ENCODE data around the gene KCNK3. TPM values are rescaled to one million over a fixed set of nuclear protein-coding genes. Genes with fewer than 3 reads are reported as not detected.
A peak's percentile ranks its signal among the peaks of the same experiment; 100 is the strongest.

The KCNK3 gene
- total RNA-seq, 1 donor from 2014 or later = 1.9 TPM

GRCh38 chr2:26765475-26766200, 73.1 kb downstream of the KCNK3 start:
- Mint-ChIP-seq H3K36me3 (ENCODE audit: low read depth, unreplicated experiment) (no peaks in the 10 kb centered on the region), H3K4me1 (ENCODE audit: low read depth, unreplicated experiment) (peaks cover 14% of the 10 kb centered on the region), H3K27me3 (ENCODE audit: low read depth, unreplicated experiment) (no peaks in the 10 kb centered on the region), H3K9me3 (ENCODE audit: unreplicated experiment) (no peaks in the 10 kb centered on the region), H3K27ac (ENCODE audit: unreplicated experiment) (peak overlapping the region; percentile 51), H3K4me3 (ENCODE audit: unreplicated experiment) (peak overlapping the region; percentile 88)
- peaks cover 57% of the 10 kb centered on the region for H4K20me1 ChIP-seq (ENCODE audit: insufficient read depth, low read length)
- H3K4me1 ChIP-seq (ENCODE audit: insufficient read depth, low read length) = peaks cover 19% of the 10 kb centered on the region
- no peaks in the 10 kb centered on the region for H3K9me3 ChIP-seq (ENCODE audit: insufficient read depth, low read depth, low read length)
- no peaks in the 10 kb centered on the region for H3K27me3 ChIP-seq (ENCODE audit: insufficient read depth, low read length)
- H3K4me3 ChIP-seq (ENCODE audit: insufficient read depth, low read depth, low read length) = peak overlapping the region; percentile 96
- peak overlapping the region; percentile 98 for H3K4me2 ChIP-seq (ENCODE audit: low read length)
- no peak overlapping the region for H2AFZ ChIP-seq (ENCODE audit: low read depth, low read length)
- DNase-seq (ENCODE audit: low read depth) (no peak), FAIRE-seq (no peak)
- H3K27ac ChIP-seq (ENCODE audit: low read depth, low read length) = no peak overlapping the region
- no peak for TF ChIP-seq CTCF (IDR thresholded peaks at IDR 0.05; ENCODE audit: insufficient read depth, low read depth, low read length)
- no peak for TF ChIP-seq EZH2 (IDR thresholded peaks at IDR 0.05; ENCODE audit: insufficient read depth, low read length)
- H3K79me2 ChIP-seq (ENCODE audit: insufficient read depth, low read length) = peaks cover 63% of the 10 kb centered on the region
- peak overlapping the region; percentile 98 for H3K9ac ChIP-seq (ENCODE audit: low read length)
- no peaks in the 10 kb centered on the region for H3K36me3 ChIP-seq (ENCODE audit: insufficient read depth, low read length)

- peaks cover 78% of the 10 kb centered on the region for H3K79me2 ChIP-seq (ENCODE audit: insufficient read depth, low read length)
- TF ChIP-seq EZH2 (IDR thresholded peaks at IDR 0.05; ENCODE audit: insufficient read depth, low read length) (no peak), CTCF (IDR thresholded peaks at IDR 0.05; ENCODE audit: insufficient read depth, low read depth, low read length) (no peak)
- Mint-ChIP-seq H3K36me3 (ENCODE audit: low read depth, unreplicated experiment) (no peaks in the 10 kb centered on the region), H3K27me3 (ENCODE audit: low read depth, unreplicated experiment) (no peaks in the 10 kb centered on the region), H3K27ac (ENCODE audit: unreplicated experiment) (no peak overlapping the region), H3K9me3 (ENCODE audit: unreplicated experiment) (no peaks in the 10 kb centered on the region), H3K4me3 (ENCODE audit: unreplicated experiment) (no peak overlapping the region), H3K4me1 (ENCODE audit: low read depth, unreplicated experiment) (peaks cover 15% of the 10 kb centered on the region)
- H3K4me3 ChIP-seq (ENCODE audit: insufficient read depth, low read depth, low read length) = no peak overlapping the region
- H4K20me1 ChIP-seq (ENCODE audit: insufficient read depth, low read length) = peaks cover 72% of the 10 kb centered on the region
- H3K27me3 ChIP-seq (ENCODE audit: insufficient read depth, low read length) = no peaks in the 10 kb centered on the region
- H3K9ac ChIP-seq (ENCODE audit: low read length) = no peak overlapping the region
- FAIRE-seq = no peak
- H3K9me3 ChIP-seq (ENCODE audit: insufficient read depth, low read depth, low read length) = no peaks in the 10 kb centered on the region
- H3K4me2 ChIP-seq (ENCODE audit: low read length) = no peak overlapping the region
- no peak overlapping the region for H2AFZ ChIP-seq (ENCODE audit: low read depth, low read length)
- no peaks in the 10 kb centered on the region for H3K36me3 ChIP-seq (ENCODE audit: insufficient read depth, low read length)
- H3K27ac ChIP-seq (ENCODE audit: low read depth, low read length) = no peak overlapping the region
- peaks cover 23% of the 10 kb centered on the region for H3K4me1 ChIP-seq (ENCODE audit: insufficient read depth, low read length)
- no peak for DNase-seq (ENCODE audit: low read depth)
Observed at GRCh38 chr2:26767129-26767528, 74.6 kb downstream of the KCNK3 start.

GRCh38 chr2:26767894-26768487, 75.5 kb downstream of the KCNK3 start:
- Histone ChIP-seq H3K9ac (ENCODE audit: low read length) (no peak overlapping the region), H3K27me3 (ENCODE audit: insufficient read depth, low read length) (no peaks in the 10 kb centered on the region), H4K20me1 (ENCODE audit: insufficient read depth, low read length) (peaks cover 81% of the 10 kb centered on the region), H3K9me3 (ENCODE audit: insufficient read depth, low read depth, low read length) (no peaks in the 10 kb centered on the region), H3K4me2 (ENCODE audit: low read length) (no peak overlapping the region), H2AFZ (ENCODE audit: low read depth, low read length) (no peak overlapping the region), H3K27ac (ENCODE audit: low read depth, low read length) (no peak overlapping the region), H3K36me3 (ENCODE audit: insufficient read depth, low read length) (no peaks in the 10 kb centered on the region), H3K4me1 (ENCODE audit: insufficient read depth, low read length) (peaks cover 28% of the 10 kb centered on the region), H3K79me2 (ENCODE audit: insufficient read depth, low read length) (peaks cover 87% of the 10 kb centered on the region), H3K4me3 (ENCODE audit: insufficient read depth, low read depth, low read length) (no peak overlapping the region)
- Mint-ChIP-seq H3K4me3 (ENCODE audit: unreplicated experiment) (no peak overlapping the region), H3K9me3 (ENCODE audit: unreplicated experiment) (no peaks in the 10 kb centered on the region), H3K36me3 (ENCODE audit: low read depth, unreplicated experiment) (peaks cover 3% of the 10 kb centered on the region), H3K27me3 (ENCODE audit: low read depth, unreplicated experiment) (no peaks in the 10 kb centered on the region), H3K27ac (ENCODE audit: unreplicated experiment) (no peak overlapping the region), H3K4me1 (ENCODE audit: low read depth, unreplicated experiment) (peaks cover 22% of the 10 kb centered on the region)
- FAIRE-seq (no peak), DNase-seq (ENCODE audit: low read depth) (no peak)
- TF ChIP-seq EZH2 (IDR thresholded peaks at IDR 0.05; ENCODE audit: insufficient read depth, low read length) (no peak), CTCF (IDR thresholded peaks at IDR 0.05; ENCODE audit: insufficient read depth, low read depth, low read length) (no peak)

Data from astrocyte (in vitro differentiated cells and primary cell).